A549 (cell line): ENCODE results near the gene KAT7.

ENCODE experiments used
- BCL3 ChIP-seq: fragments of >200 bp; sonication (Bioruptor Twin); formaldehyde crosslinking; IDR thresholded peaks from 3 replicates; pipeline ENCODE4 v1.6.1; 2016
- CTCF ChIP-seq: fragments of >200 bp; sonication (Bioruptor Twin); formaldehyde crosslinking; IDR thresholded peaks from 3 replicates; pipeline ENCODE4 v1.5.1; 2016
- ELK1 ChIP-seq: fragments of 150-350 bp; IDR thresholded peaks from 2 replicates; pipeline ENCODE4 v1.6.1; 2014; ENCODE audit warnings: low read depth, mild to moderate bottlenecking, low read length
- HDAC2 ChIP-seq: fragments of 200-600 bp; sonication (generic); IDR thresholded peaks from 2 replicates; pipeline ENCODE4 v1.6.1; 2016
- HOXB13 ChIP-seq: fragments of 250-450 bp; sonication (Bioruptor Pico); IDR thresholded peaks from 2 replicates; pipeline ENCODE4 v1.5.0; 2020; ENCODE audit warnings: low read depth, mild to moderate bottlenecking, moderate library complexity
- JUNB ChIP-seq: fragments of >200 bp; sonication (Bioruptor Twin); formaldehyde crosslinking; IDR thresholded peaks from 2 replicates; pipeline ENCODE4 v1.6.1; 2016
- KDM1A ChIP-seq: fragments of 200-600 bp; sonication (generic); IDR thresholded peaks from 2 replicates; pipeline ENCODE4 v1.6.1; 2016; ENCODE audit warnings: low read depth, mild to moderate bottlenecking
- MYC ChIP-seq: IDR thresholded peaks from 2 replicates; pipeline ENCODE4 v1.6.1; 2012; ENCODE audit warnings: mild to moderate bottlenecking, inconsistent platforms, low read length, improper control_type of control experiment, borderline replicate concordance

- no peak for TF ChIP-seq CTCF
- TF ChIP-seq HDAC2, result no peak
- no peak for TF ChIP-seq HOXB13 (CRISPR knock-in tag)
- TF ChIP-seq ELK1, result no peak
- no peak for TF ChIP-seq JUNB
- peak; percentile 84; the same call in 2 of the 3 replicates for TF ChIP-seq BCL3
- TF ChIP-seq MYC, result peak; percentile 10
- no peak for TF ChIP-seq KDM1A
Observed at GRCh38 chr17:49788478-49789242, at the start of gene KAT7.
